ENCODE data around the gene CRACR2B. TPM values are rescaled to one million over a fixed set of nuclear protein-coding genes. Genes with fewer than 3 reads are reported as not detected.

The CRACR2B gene
- total and polyA plus RNA-seq, 2 of the 13 experiments (the other 11 are each of a cell fraction or from before 2014, with no cell fraction given) = 14.9 to 21.0 TPM

DNA sequence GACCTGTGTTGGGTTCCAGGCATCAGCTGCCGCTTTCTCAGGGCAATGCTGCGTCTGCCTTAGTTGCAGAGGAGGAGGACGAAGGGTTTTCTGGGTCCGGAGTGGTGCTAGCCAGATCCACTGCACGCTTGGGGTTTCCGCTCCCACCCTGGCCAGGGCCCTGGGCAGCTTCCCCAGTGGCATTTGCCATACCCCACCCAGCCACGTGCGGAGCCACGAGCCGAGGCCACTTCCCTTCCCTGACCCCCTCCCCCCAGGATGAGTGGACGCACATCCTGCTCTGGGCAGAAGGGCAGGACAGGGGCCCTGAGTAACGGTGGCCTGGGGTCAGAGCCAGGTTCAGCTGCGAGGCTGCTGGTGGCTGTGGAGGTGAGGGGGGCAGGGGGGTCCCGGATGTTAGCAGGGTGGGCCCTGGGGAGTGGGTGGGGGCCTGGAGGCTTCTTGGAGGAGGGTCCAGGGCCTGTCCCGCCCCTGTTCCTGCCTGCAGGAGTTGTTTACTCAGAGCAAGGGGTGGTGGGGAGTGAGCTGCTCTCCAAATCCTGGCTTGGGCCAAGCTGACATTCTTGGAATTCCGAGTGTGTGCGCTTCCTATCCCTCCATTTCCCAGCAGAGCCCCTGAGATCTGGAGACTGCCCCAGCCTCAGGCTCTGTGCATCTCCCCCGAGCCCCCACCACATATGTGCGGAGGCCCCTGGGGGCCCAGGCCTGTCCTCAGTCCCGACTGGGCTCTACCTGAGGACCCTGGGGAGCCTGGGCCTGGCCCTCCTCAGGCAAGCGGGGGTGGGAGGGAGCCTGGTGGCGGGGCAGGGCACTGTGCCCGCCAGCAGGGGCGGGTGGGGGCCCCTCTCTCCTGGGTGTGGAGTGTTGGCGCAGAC, 16.3 kb downstream of the CRACR2B start (continued):
- TF ChIP-seq, protein P1, sequence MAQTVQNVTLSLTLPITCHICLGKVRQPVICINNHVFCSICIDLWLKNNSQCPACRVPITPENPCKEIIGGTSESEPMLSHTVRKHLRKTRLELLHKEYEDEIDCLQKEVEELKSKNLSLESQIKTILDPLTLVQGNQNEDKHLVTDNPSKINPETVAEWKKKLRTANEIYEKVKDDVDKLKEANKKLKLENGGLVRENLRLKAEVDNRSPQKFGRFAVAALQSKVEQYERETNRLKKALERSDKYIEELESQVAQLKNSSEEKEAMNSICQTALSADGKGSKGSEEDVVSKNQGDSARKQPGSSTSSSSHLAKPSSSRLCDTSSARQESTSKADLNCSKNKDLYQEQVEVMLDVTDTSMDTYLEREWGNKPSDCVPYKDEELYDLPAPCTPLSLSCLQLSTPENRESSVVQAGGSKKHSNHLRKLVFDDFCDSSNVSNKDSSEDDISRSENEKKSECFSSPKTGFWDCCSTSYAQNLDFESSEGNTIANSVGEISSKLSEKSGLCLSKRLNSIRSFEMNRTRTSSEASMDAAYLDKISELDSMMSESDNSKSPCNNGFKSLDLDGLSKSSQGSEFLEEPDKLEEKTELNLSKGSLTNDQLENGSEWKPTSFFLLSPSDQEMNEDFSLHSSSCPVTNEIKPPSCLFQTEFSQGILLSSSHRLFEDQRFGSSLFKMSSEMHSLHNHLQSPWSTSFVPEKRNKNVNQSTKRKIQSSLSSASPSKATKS (CRISPR knock-in tag; IDR thresholded peaks at IDR 0.05) = no peak
- 0 out of 2 replicates have a peak, but pooled peaks have one; percentile 92 for TF ChIP-seq NPAS2 (CRISPR knock-in tag; IDR thresholded peaks at IDR 0.05; ENCODE audit: borderline replicate concordance)
- no peak for TF ChIP-seq ZFAT (CRISPR knock-in tag; conservative IDR thresholded peaks at IDR 0.05)
- 0 out of 2 replicates have a peak, but pooled peaks have one; percentile 65 for TF ChIP-seq ZNF709 (CRISPR knock-in tag; IDR thresholded peaks at IDR 0.05)
- no peak for TF ChIP-seq TMF1 (CRISPR knock-in tag; IDR thresholded peaks at IDR 0.05; ENCODE audit: low read depth)
- TF ChIP-seq ZC3H4 (CRISPR knock-in tag; IDR thresholded peaks at IDR 0.05; ENCODE audit: borderline replicate concordance) = no peak
- TF ChIP-seq ZNF24 (IDR thresholded peaks at IDR 0.05) = no peak
- TF ChIP-seq, protein P2, sequence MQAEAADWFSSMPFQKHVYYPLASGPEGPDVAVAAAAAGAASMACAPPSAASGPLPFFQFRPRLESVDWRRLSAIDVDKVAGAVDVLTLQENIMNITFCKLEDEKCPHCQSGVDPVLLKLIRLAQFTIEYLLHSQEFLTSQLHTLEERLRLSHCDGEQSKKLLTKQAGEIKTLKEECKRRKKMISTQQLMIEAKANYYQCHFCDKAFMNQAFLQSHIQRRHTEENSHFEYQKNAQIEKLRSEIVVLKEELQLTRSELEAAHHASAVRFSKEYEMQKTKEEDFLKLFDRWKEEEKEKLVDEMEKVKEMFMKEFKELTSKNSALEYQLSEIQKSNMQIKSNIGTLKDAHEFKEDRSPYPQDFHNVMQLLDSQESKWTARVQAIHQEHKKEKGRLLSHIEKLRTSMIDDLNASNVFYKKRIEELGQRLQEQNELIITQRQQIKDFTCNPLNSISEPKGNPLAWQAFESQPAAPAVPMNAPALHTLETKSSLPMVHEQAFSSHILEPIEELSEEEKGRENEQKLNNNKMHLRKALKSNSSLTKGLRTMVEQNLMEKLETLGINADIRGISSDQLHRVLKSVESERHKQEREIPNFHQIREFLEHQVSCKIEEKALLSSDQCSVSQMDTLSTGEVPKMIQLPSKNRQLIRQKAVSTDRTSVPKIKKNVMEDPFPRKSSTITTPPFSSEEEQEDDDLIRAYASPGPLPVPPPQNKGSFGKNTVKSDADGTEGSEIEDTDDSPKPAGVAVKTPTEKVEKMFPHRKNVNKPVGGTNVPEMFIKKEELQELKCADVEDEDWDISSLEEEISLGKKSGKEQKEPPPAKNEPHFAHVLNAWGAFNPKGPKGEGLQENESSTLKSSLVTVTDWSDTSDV (CRISPR knock-in tag; IDR thresholded peaks at IDR 0.05) = no peak
- TF ChIP-seq XRCC5 (optimal IDR thresholded peaks at IDR 0.05; ENCODE audit: low read length) = no peak
- peak; percentile 88 for TF ChIP-seq HDAC2 (CRISPR knock-in tag; IDR thresholded peaks at IDR 0.05)
- TF ChIP-seq, protein P3, sequence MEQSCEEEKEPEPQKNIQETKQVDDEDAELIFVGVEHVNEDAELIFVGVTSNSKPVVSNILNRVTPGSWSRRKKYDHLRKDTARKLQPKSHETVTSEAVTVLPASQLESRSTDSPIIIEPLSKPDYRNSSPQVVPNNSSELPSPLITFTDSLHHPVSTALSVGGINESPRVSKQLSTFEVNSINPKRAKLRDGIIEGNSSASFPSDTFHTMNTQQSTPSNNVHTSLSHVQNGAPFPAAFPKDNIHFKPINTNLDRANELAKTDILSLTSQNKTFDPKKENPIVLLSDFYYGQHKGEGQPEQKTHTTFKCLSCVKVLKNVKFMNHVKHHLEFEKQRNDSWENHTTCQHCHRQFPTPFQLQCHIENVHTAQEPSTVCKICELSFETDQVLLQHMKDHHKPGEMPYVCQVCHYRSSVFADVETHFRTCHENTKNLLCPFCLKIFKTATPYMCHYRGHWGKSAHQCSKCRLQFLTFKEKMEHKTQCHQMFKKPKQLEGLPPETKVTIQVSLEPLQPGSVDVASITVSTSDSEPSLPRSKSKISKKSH (CRISPR knock-in tag; IDR thresholded peaks at IDR 0.05; ENCODE audit: borderline replicate concordance) = no peak
- 0 out of 2 replicates have a peak, but pooled peaks have one; percentile 53 for TF ChIP-seq KDM2A (CRISPR knock-in tag; IDR thresholded peaks at IDR 0.05; ENCODE audit: borderline replicate concordance, low read depth)
- TF ChIP-seq ZNF230 (CRISPR knock-in tag; IDR thresholded peaks at IDR 0.05) = no peak; the same call in 1 of the 2 replicates
- 0 out of 2 replicates have a peak, but pooled peaks have one; percentile 51 for TF ChIP-seq KDM1A (CRISPR knock-in tag; IDR thresholded peaks at IDR 0.05)
- 0 out of 2 replicates have a peak, but pooled peaks have one; percentile 46 for TF ChIP-seq KMT2B (CRISPR knock-in tag; IDR thresholded peaks at IDR 0.05)
- TF ChIP-seq TOPORS (CRISPR knock-in tag; IDR thresholded peaks at IDR 0.05) = no peak
- TF ChIP-seq ZBTB3 (CRISPR knock-in tag; IDR thresholded peaks at IDR 0.05; ENCODE audit: borderline replicate concordance, low read depth) = no peak
- TF ChIP-seq HES4 (CRISPR knock-in tag; IDR thresholded peaks at IDR 0.05; ENCODE audit: borderline replicate concordance) = no peak
- no peak for TF ChIP-seq SUZ12 (IDR thresholded peaks at IDR 0.05; ENCODE audit: low read depth, low read length)
- no peak; the same call in 1 of the 2 replicates for TF ChIP-seq ZNF558 (CRISPR knock-in tag; IDR thresholded peaks at IDR 0.05; ENCODE audit: borderline replicate concordance)
- no peak for TF ChIP-seq TOE1 (CRISPR knock-in tag; IDR thresholded peaks at IDR 0.05)

Data from HepG2 (cell line).